Placental pericyte (primary cell): Measurements from ENCODE around the gene RPL3. TPM values are rescaled to one million over a fixed set of nuclear protein-coding genes. Genes with fewer than 3 reads are reported as not detected.

Source experiments
- small RNA-seq: library from RNA; depleted of rRNA; stranded (forward); fragments of <200 nt; gene quantifications from one replicate; pipeline ENCODE3, GENCODE V24; 2012; ENCODE audit warnings: low replicate concordance
- total RNA-seq: library from RNA; depleted of rRNA; stranded (reverse); fragments of >200 nt; gene quantifications from 2 replicates; pipeline ENCODE4 v1.2.3, GENCODE V29; 2012

RPL3 gene
- total RNA-seq, result 1,201 and 3,695 TPM in 2 replicates

DNA sequence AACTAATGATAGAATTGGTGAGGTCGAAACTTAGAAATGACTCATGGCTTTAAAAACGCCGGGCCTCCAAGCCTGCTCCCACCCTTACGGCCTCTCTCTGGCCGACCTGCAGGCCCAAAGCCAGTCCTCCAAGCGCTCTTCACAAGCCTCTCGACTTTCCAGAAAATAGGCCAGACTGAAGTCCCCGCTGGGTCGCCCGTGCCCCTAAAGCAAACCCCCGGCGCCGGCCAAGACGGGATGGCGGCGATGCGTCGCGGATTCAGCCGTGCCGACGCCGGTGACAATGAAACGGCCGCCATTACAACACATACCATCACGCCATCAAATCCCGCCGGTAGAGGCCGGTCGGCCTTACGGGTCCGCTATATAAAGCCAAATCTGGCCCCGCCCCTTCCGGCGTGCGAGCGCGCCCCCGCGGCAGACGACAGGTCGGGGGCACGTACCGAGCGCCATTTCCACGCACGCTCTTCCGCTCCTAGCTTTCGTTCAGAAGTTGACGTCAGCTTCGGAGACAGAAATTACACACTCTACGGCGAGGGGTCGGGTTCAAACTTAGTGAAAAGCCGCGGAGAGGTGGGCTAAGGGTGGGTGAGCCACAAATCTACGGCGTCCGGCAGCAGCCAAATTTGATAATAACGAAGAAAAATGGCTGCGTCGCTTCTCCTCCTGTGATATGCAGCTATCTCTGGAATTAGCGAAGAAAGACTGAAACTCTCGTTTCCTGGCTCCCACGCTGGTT, at the start of gene RPL3:
Gene RPL3 (minus strand): TSS at position 340 of the 739 bp plus-strand sequence. CDS start 26 bp downstream, at position 314.

DNA sequence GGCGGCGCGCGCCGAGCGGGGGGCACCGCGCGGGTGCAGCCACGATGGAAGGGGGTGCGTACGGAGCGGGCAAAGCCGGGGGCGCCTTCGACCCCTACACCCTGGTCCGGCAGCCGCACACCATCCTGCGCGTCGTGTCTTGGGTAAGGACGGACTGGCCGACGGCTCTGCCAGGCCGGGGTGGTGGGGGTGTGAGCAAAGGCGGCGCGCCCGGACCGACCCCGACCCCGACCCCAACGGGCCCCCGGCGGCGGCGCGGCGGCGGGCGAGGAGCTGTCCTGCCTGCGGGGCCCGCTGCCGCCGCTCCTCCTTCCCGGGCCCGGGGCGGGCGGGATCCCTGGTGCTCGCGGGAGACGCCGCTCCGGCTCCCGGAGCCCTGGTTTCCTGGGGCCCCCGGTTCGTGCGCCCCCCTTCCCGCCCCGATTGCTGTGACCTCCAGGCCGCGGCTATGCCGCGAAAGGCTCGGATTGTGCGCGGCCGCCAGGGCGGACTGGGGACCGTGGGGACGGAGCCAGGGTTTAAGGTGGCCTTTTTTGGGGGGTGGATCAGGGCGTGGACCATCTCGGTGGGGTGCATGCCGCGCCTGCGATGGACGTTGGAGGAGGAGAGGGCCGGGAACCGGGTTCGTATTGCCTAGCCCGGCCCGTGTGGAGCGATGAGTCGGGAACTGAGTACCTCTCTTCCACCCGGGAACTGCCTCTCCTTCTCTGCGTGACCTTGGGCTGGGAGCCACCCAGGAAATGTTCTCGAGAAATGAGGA, 30.7 kb upstream of the RPL3 start, which contains the start of gene SYNGR1:
Gene SYNGR1 (plus strand): TSS at position 25 of the 760 bp plus-strand sequence. CDS start 20 bp downstream, at position 45.

Small RNAs within 50 kb of the gene (small RNA-seq; reads per million reads assigned to genes)
- gene SNORD43 (not detected), gene SNORD83A (29,402 reads per million, percentile 100 among the genes with 10 or more reads in this experiment), gene SNORD83B (not detected)

Other genes starting within 250 kb of the RPL3 start
- gene APOBEC3G, start 242.3 kb downstream of the RPL3 start, total RNA-seq, result 7.0 and 12.7 TPM in 2 replicates
- not detected in 2 replicates for gene APOBEC3H, start 222.4 kb downstream of the RPL3 start, total RNA-seq
- gene CBX7, start 166.9 kb downstream of the RPL3 start, total RNA-seq, result 2.9 and 5.0 TPM in 2 replicates
- 2.6 and 5.0 TPM in 2 replicates for gene PDGFB, start 74.6 kb downstream of the RPL3 start, total RNA-seq
- gene SYNGR1, start 30.4 kb upstream of the RPL3 start, total RNA-seq, result 2.3 and 16.4 TPM in 2 replicates
- gene TAB1, start 80.2 kb upstream of the RPL3 start, total RNA-seq, result 14.3 and 24.3 TPM in 2 replicates
- gene MGAT3, start 137.4 kb upstream of the RPL3 start, total RNA-seq, result 0.57 and 1.1 TPM in 2 replicates
- 40.2 and 42.2 TPM in 2 replicates for gene MIEF1, start 182.7 kb upstream of the RPL3 start, total RNA-seq
- gene ATF4, start 200.9 kb upstream of the RPL3 start, total RNA-seq, result 202 and 1,291 TPM in 2 replicates
- gene RPS19BP1, start 213.1 kb upstream of the RPL3 start, total RNA-seq, result 47.8 and 51.4 TPM in 2 replicates